HFFc6 (cell line): ENCODE results near the gene NAALADL1. TPM values are rescaled to one million over a fixed set of nuclear protein-coding genes. Genes with fewer than 3 reads are reported as not detected.

Source experiments
- DNase-seq: peaks from one replicate; pipeline ENCODE4 v3.0.0-alpha.2; 2018
- H3K27ac Mint-ChIP-seq: 2 replicates; pipeline ENCODE4 v1.8.0; 2020; ENCODE audit warnings: mild to moderate bottlenecking, mixed read lengths
- H3K27me3 Mint-ChIP-seq: 2 replicates; pipeline ENCODE4 v1.8.0; 2021; ENCODE audit warnings: mild to moderate bottlenecking, moderate library complexity, mixed read lengths; ENCODE audit not compliant: insufficient read depth
- H3K36me3 Mint-ChIP-seq: 2 replicates; pipeline ENCODE4 v1.8.0; 2021; ENCODE audit warnings: low read depth, mixed read lengths
- H3K4me1 Mint-ChIP-seq: 2 replicates; pipeline ENCODE4 v1.8.0; 2020; ENCODE audit warnings: low read depth, mixed read lengths
- H3K4me3 Mint-ChIP-seq: 2 replicates; pipeline ENCODE4 v1.8.0; 2020; ENCODE audit warnings: mild to moderate bottlenecking, moderate library complexity, mixed read lengths
- H3K9me3 Mint-ChIP-seq: 2 replicates; pipeline ENCODE4 v1.8.0; 2020; ENCODE audit warnings: mild to moderate bottlenecking, mixed read lengths
- total RNA-seq, 6 experiments: library from RNA; stranded (reverse); fragmentation: NEBNext Ultra II Directional; extraction: Animal tissue kit (Norgen Biotek cat#: 25700); gene quantifications; 2 replicates in 1 of 6; 3 replicates in 5 of 6; pipeline ENCODE4 v1.2.3, GENCODE V29; 2021
- TF ChIP-seq, protein P1 (sequence below): fragments of 200-600 bp; sonication (generic); IDR thresholded peaks from 2 replicates; pipeline ENCODE4 v1.5.0; 2021; ENCODE audit warnings: antibody characterized with exemption, mild to moderate bottlenecking

NAALADL1 gene
- total RNA-seq, 6 experiments from 2014 or later: not detected

DNA sequence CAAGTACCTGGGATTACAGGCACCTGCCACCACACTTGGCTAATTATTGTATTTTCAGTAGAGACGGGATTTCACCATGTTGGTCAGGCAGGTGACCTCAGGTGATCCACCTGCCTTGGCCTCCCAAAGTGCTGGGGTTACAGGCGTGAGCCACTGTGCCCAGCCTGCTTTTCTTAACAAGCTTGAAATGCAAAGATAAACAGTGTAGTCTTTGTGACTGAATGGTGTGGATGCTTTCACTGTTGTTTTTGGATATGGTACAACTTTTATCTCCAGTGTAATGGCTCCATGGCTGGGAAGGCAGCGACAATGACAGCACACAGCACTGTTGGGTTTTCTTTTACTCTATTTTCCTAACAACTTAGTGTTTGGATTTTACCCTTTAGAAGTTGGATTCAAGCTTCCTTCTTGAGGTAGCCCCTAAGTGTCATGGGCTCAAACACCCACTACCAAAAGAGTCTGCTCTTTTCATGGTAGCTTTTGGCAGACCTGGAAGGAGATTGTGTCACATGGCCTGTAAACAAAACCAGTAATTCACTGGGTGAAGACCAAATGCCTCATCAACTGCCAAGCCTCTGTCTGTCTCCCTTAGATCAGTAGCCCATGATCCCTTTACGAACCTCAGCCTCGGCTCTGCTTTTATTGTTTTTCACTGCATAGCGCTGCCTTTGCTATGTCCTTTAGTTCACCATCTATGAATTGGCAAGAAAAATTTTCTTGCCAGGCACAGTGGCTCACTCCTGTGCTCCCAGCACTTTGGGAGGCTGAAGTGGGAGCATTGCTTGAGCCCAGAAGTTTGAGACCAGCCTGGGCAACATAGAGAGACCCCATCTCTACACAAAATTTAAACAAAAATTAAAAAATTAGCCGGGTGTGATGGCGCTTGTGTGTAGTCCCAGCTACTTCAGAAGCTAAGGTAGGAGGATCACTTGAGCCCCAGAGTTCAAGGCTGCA lies 44.1 kb upstream of the NAALADL1 start:
- no peak overlapping the region for H3K4me3 Mint-ChIP-seq
- DNase-seq: no peak
- H3K9me3 Mint-ChIP-seq: no peaks in the 10 kb centered on the region
- no peaks in the 10 kb centered on the region for H3K4me1 Mint-ChIP-seq
- no peaks in the 10 kb centered on the region; the same call in 1 of the 2 replicates for H3K27me3 Mint-ChIP-seq
- H3K27ac Mint-ChIP-seq: no peak overlapping the region
- H3K36me3 Mint-ChIP-seq: no peaks in the 10 kb centered on the region
- TF ChIP-seq, protein P1, sequence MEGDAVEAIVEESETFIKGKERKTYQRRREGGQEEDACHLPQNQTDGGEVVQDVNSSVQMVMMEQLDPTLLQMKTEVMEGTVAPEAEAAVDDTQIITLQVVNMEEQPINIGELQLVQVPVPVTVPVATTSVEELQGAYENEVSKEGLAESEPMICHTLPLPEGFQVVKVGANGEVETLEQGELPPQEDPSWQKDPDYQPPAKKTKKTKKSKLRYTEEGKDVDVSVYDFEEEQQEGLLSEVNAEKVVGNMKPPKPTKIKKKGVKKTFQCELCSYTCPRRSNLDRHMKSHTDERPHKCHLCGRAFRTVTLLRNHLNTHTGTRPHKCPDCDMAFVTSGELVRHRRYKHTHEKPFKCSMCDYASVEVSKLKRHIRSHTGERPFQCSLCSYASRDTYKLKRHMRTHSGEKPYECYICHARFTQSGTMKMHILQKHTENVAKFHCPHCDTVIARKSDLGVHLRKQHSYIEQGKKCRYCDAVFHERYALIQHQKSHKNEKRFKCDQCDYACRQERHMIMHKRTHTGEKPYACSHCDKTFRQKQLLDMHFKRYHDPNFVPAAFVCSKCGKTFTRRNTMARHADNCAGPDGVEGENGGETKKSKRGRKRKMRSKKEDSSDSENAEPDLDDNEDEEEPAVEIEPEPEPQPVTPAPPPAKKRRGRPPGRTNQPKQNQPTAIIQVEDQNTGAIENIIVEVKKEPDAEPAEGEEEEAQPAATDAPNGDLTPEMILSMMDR: no peak

DNA sequence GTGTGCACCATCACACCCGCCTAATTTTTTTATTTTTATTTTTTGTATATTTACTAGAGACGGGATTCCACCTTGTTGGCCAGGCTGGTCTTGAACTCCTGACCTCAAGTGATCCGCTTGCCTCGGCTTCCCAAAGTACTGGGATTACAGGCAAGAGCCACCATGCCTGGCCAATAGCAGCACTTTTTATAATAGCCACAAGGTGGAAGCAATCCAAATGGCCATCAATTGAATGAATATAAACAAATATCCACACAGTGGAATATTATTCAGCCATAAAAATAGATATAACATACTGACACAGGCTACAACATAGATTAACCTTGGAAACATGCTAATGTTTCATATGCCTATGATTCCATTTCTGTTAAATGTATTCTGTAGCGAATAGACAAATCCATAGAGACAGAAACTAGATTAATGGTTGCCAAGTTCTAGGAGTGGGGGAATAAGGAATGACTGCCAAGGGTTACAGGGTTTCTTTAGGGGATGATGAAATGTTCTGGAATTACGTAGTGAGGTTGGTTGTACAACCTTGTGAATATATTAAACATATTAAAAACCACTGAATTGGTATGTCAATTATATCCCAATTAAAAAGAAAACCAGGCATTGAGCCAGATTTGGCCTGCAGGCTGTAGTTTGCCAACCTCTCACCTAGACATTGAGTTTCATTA lies 42.5 kb upstream of the NAALADL1 start:
- DNase-seq: no peak
- H3K9me3 Mint-ChIP-seq: no peaks in the 10 kb centered on the region
- no peak overlapping the region for H3K27ac Mint-ChIP-seq
- H3K4me1 Mint-ChIP-seq: peaks cover 2% of the 10 kb centered on the region
- no peaks in the 10 kb centered on the region; the same call in 1 of the 2 replicates for H3K27me3 Mint-ChIP-seq
- H3K4me3 Mint-ChIP-seq: no peak overlapping the region
- H3K36me3 Mint-ChIP-seq: no peaks in the 10 kb centered on the region
- TF ChIP-seq, protein P1: peak; percentile 58

DNA sequence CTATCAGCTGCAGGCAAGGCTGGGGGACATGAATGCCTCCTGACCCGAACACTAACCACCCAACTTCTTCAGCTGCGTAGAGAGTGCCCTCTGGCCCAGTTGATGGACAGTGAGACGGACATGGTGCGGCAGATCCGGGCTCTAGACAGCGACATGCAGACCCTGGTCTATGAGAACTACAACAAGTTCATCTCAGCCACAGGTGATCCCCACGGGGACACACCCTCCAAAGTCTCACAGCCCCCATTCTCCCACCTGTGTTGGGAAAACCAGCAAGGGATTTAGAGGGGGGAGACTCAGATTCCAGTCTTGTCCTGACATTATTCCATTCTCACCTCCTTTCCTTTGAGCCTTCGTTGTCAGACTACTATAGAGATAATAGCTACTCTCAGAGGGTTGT lies 38.6 kb upstream of the NAALADL1 start:
- Mint-ChIP-seq H3K36me3 (no peaks in the 10 kb centered on the region), H3K4me1 (peaks cover 6% of the 10 kb centered on the region), H3K27me3 (no peaks in the 10 kb centered on the region; the same call in 1 of the 2 replicates), H3K27ac (peak overlapping the region; percentile 95; the same call in 1 of the 2 replicates), H3K4me3 (peak overlapping the region; percentile 89), H3K9me3 (no peaks in the 10 kb centered on the region)
- DNase-seq: no peak
- TF ChIP-seq, protein P1: no peak

DNA sequence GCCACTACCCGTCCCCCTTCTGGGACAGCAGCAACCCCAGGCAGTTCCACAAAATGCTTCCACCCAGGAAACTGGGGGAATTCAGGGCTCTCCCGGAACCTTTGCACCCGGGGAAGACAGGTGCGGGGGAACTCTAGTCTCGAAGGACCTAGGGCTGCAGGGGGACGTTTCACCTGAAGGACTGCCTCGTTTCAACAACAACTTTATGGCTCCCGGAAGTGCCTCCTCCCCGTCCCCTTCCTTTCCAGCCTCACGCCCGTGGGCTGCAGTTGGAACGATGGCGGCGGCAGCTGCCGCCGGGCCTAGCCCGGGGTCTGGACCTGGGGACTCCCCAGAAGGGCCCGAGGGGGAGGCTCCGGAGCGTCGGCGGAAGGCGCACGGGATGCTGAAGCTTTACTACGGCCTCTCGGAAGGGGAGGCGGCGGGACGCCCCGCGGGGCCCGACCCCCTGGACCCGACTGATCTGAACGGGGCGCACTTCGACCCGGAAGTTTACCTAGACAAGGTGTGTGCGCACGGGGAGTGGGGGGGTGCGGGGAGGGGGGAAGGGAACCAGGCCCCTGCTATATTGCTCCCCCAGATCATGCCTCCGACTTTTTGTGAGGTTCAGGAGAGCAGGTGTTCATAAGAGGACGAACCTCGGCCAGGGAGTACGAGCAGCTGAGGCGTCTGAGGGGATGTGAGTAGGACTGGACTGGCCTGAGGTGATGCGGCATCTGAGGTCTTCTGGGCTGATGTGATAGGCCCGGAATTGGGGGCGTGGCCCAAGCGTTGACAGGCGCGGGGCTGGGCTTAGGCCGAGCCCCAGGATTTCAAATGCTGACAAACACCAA lies 37.8 kb upstream of the NAALADL1 start, which contains the start of gene VPS51:
TSS of gene VPS51 (plus strand) at position 241 of the 833 bp plus-strand sequence. CDS start at position 278, 37 bp downstream.
- Mint-ChIP-seq H3K4me1 (peaks cover 6% of the 10 kb centered on the region), H3K27me3 (no peaks in the 10 kb centered on the region; the same call in 1 of the 2 replicates), H3K36me3 (no peaks in the 10 kb centered on the region), H3K4me3 (peak within 1 kb of the TSS; percentile 89), H3K9me3 (no peaks in the 10 kb centered on the region), H3K27ac (peak within 1 kb of the TSS; percentile 95)
- DNase-seq: peak; percentile 82
- TF ChIP-seq, protein P1: no peak

DNA sequence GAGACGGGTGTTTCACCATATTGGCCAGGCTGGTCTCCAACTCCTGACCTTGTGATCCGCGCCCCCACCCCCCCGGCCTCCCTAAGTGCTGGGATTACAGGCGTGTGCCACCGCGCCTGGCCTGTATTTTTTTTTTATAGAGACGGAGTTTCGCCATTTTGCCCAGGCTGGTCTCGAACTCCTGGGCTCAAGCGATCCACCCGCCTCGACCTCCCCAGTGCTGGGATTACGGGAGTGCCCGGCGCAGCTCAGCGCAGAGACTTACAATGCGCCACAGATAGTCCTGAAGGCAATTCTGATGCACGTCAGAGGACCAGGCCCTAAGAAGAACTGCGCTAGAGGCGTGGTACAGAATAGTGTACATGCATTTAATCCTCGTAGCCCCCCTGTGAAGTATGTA lies 37.1 kb upstream of the NAALADL1 start:
- H3K9me3 Mint-ChIP-seq: no peaks in the 10 kb centered on the region
- H3K36me3 Mint-ChIP-seq: no peaks in the 10 kb centered on the region
- TF ChIP-seq, protein P1: no peak
- peaks cover 6% of the 10 kb centered on the region for H3K4me1 Mint-ChIP-seq
- H3K27me3 Mint-ChIP-seq: no peaks in the 10 kb centered on the region; the same call in 1 of the 2 replicates
- DNase-seq: no peak
- peak overlapping the region; percentile 91 for H3K27ac Mint-ChIP-seq
- peak overlapping the region; percentile 89 for H3K4me3 Mint-ChIP-seq
